HG03565 (cell line): ENCODE measurements around the gene SCAP.
"Not testable (repeated sequence)": the region's sequence is repeated elsewhere in the genome, so short reads cannot be mapped to it uniquely, and the experiment has no call there.

Experiments
- ATAC-seq: cut with Tn5 transposase; IDR thresholded peaks from one replicate; pipeline ENCODE4 v1.9.1; 2021; ENCODE audit warnings: mild to moderate bottlenecking, moderate library complexity; ENCODE audit not compliant: unreplicated experiment

Gene SCAP

DNA sequence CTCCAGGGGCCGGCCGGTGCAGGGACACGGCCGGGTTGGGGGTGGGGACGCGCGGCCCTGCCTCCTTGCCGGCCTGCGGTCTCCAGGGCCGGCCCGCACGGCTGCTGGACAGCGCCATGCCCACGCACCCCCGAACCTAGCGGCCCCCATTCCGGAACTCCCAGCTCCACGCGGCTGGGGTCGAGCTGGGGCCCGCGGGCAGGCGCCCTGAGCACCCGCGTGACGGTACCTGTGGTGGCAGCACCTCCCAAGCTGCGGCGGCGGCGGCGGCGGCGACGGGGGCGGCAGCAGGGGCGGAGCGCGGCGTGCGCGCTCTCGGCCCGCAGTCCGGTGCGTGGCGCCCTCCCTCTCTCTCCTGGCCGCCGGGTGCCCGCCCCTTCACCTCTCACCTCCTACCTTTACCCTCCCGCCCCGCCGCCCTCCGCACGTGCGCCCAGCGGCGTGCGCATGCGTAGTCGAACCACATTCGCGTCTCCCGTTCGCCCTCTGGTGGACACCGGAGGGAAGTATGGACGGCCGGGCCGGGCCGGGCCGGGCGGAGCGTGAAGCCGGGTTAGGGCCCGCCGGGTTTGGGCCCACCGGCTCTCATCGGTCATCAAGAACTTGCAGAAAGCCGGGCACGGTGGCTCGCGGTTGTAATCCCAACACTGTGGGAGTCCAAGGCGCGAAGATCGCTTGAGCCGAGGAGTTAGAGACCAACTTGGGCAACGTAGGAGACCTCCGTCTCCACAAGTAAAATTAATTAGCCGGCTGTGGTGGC lies at the start of gene SCAP:
TSS of gene SCAP (minus strand) at position 372 of the 760 bp plus-strand sequence. CDS start 32,948 bp downstream, outside the sequence.
- peak; percentile 84 for ATAC-seq

DNA sequence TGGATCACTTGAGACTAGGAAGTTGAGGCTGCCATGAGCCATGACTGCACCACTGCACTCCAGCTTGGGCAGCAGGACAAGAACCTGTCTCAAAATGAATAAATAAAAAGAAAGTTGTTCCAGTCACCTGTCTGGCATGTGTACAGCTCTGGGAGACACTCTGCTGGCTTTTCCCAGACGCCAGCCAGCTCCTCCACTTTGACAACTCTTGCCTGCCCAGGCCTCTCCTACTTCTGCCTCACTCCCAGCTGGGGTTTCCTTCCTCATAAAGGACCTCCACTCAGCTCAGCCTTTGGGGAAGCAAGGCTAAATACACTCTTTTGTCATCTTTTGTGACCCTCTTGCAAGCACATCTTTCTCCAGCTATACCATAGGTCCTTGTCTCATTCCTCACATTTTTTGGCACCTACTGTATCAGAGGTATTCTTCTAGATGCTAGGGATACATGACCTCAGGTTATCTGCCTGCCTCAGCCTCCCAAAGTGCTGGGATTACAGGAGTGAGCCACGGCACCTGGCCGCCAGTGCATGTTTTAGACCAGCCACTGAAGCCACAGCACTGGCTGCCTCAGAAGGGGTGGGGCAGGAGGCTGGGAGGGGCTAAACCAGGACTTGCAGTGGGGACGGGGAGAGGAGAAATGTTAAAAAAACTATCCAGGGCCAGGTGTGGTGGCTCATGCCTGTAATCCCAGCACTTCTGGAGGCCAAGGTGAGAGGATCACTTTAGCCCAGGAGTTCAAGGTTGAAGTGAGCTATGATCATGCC lies 47.8 kb upstream of the SCAP start:
- ATAC-seq = no peak

DNA sequence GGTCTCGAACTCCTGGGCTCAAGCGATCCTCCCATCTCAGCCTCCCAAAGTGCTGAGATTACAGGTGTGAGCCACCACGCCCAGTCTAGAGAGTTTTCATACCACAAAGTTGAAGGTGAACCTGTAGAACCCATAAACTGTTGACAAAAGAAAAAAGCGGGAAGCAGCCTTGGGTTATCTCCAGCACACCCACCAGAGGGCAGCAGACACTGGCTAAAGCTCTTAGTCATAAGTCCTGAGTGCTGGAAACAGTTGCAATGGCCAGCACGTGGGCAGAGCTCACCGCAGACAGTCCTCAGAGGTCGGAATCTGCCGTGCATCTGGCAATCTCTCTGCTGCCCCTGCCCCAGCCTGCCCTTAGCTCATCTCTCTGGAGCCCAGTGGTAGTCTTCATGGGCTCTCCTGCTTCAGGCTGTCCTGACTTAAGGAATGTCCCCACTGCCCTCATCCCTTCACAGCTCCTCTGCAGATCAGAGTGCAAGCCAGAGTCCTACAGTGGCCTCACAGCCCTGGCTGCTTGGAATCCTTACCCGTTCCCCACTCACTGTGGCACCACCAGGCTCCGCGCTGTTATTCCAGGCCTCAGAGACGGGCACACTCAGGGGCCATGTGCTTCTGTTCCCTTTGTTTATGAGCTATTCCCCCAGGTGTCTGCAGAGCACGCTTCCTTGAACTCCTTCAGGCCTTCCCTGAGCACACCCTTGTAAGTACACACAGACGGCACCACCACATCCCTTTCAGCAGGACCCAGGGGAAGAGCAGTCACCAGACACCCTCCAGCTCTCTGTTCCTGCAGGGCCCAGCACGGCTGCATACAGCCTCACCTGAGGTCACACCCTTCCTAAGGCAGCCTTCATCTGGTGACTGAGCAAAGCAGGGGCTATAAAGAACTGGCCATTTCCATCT lies 46.6 kb upstream of the SCAP start:
- peak; percentile 65 for ATAC-seq

DNA sequence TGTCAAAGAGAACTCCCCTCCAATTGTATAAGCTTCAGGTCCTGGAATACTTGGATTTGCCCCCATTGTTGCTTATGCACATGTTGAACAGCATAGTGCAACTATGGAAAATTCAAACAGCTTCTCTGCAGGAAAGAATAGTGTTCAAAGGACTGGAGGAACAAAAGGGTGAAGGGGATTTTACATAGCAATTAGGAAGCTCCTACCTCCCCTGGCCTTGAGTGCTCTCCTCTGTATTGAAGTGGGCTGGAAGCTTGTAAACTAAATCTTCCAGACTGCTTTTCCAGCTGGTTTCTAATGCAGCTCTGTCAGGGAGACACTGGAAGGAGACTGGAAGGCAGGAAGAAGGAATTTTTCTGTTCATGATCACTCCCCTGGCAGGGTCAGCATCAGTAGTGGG lies 45.0 kb upstream of the SCAP start:
- no peak for ATAC-seq

DNA sequence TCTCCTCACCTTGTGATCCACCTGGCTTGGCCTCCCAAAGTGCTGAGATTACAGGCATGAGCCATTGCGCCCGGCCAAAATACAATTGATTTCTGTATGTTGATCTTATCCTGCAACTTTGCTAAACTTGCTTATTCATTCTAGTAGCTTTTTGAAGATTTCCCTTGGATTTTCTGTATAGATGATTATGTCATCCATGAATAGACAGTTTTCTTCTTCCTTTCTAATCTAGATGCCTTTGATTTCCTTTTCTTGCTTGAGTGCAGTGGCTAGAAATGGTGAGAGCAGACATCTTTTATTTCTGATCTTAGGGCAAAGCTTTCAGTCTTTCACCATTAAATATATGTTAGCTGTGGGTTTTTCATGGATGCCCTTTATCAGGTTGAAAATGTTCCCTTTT lies 42.2 kb upstream of the SCAP start:
- ATAC-seq = no peak

DNA sequence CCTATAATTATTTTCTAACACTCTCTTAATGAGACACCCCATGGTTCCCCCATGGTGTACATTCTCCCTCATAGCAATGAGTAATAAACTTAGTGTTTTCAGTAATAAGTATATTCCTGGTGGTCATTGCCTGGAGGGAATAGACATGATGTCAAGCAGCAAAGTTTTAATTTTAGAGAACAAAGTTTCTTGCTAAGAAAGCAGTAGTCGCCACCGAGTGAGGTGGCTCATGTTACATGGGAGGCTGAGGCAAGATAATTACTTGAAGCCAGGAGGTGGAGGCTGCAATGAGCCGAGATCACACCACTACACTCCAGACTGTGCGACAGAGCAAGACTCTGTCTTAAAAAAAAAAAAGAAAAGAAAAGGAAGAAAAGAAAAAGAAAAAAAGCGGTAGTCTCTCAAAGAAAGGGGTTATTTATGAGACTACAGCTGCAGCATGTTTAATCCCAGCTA lies 40.2 kb upstream of the SCAP start:
- ATAC-seq = no peak

DNA sequence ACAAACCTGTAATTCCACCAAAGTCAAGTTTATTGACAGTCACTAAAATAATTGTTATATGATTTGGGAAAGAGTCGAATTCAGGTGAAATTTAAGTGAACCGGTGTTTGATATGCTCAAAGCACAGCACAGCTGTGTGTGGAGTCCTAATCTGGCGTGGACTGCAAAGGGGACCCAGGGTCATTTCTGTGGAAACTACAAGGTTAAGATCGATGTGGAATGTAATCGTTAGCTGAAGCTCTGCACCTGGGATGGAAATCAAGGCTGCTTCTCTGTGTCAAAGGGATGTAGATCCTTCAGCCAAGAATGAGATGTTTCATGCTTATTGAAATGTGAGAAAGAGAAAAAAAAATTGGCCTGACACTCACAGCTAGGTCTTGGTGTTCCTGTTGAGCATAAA lies 39.4 kb upstream of the SCAP start:
- ATAC-seq = no peak

DNA sequence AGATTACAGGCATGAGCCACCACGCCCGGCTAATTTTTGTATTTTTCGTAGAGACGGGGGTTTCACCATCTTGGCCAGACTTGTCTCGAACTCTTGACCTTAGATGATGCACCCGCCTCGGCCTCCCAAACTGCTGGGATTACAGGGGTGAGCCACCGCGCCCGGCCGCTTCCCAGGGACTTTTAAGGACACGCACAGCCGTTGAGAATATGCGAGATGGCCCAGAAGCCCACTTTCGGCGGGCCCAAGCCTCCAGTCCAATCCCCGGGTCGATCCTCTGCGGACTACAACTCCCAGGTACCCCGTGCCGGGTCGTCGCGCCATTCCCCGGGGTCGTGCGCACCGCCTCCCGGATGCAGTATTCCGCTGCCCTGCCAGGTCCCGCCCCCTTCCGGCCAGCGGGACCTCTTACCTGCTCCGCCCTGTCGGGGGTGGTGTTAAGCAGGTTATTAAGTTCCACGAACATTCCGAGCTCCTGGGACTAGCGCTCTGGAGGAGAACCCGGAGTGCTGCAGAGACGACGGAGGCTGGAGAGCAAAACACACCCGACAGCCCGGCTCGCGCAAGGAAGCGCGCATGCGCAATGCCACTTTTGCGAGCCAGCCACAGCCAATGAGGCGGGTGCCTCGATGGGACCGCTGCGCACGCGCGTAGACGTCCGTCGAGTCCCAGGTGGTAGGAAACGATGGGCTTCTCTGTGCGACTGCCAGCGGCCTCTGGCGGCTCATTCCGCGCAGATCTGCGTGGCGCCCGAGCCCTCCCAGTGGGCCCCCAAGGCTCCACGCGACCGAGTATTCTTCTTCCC lies 37.6 kb upstream of the SCAP start, which contains the start of gene ELP6:
TSS of gene ELP6 (minus strand) at position 588 of the 805 bp plus-strand sequence. CDS start at position 466, 122 bp downstream.
- ATAC-seq = peak; percentile 83

DNA sequence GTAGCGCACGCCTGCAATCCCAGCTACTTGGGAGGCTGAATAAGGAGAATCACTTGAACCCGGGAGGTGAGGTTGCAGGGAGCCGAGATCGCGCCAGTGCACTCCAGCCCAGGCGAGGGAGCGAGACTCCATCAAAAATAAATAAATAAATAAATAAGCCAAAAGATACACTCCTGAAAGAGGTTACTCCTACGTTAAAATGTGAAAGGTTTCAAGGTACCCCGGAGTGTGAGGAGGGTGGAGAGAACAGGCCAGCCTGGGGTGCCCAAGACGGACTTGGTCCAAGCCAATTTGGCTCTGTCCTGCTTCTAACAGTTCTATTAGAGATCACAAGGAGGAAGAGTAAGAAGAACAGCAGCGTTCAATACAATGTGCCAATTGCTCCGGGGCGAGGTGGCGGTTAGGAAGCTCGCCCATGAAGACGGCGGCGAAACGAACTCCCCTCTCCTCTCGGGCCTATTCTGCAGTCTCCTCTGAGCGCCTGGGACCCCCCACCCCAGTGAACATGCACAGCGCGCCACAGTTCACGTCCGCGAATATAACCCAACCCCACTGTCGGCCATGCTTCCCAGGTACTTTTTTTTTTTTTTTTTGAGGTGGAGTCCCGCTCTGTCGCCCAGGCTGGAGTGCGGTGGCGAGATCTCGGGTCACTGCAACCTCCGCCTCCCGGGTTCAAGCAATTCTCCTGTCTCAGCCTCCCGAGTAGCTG lies 36.8 kb upstream of the SCAP start:
- no peak for ATAC-seq

DNA sequence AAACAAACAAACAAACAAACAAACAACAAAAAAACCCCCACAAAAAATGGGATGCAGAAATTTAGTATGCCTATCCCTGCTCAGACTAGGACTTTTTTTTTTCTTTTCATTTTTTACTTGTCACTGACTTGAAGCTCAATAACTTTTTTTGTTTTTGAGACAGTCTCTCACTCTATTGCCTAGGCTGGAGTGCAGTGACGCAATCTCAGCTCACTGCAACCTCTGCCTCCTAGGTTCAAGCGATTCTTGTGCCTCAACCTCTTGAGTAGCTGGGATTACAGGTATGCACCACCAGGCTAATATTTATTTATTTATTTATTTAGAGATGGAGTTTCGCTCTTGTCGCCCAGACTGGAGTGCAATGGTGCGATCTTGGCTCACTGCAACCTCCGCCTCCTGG lies 29.5 kb upstream of the SCAP start:
- not testable (repeated sequence) for ATAC-seq

DNA sequence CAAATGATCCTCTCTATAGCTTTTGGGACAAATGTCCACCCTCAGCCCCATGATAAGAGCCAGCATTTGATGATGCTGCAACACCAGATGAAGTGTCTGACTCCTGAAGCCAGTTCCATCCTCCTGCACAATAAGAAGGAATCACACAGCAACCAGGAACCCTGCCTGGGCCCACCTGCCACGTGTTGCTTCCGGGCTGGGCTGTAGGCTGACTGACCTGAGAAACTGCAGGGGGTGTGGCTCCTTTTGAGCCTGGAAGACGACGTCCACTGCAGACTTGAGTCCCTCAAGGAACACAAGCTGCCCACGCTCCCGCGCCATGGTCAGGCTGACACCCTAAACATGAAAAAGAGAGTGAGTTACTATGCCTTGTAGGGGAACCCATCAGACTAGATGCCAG lies 28.4 kb upstream of the SCAP start:
- no peak for ATAC-seq

DNA sequence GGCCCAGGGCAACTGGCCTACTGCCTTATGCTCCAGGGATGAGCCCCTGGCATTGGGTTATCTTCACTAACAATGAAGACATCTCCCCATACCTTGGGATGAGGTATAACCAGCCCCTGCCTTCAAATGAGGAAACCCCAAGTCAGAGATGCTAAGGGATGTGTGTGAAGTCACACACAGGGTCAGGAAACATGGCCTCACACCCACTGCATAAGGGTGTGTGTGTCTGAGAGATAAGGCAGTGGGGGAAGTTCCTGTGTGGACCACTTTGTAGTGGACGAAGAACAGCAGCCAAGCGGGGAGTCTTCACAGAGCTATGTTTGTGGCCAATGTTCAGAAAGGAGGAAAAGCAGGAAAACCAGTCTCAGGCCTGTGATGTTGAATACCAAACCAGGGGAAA lies 27.3 kb upstream of the SCAP start:
- no peak for ATAC-seq

DNA sequence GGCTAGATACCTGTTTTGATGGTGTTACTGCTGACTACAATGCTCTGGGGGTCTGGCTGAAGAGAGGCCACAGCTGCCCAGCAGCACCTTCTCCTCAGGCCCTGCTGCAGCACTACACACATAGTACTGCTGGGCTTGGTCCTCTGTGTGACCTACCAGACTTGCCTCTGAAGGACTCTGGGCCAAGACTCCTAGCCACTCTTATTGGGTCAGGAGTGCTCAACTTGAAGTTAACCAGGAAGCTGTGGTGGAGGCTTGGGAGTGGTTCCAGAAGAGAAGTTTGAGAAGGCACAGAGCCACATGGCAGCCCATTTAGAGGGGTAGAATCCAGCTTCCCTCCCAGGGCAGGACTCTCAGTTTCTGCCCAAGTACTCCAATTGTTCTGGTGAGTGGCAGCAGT lies 21.2 kb upstream of the SCAP start:
- ATAC-seq = no peak

DNA sequence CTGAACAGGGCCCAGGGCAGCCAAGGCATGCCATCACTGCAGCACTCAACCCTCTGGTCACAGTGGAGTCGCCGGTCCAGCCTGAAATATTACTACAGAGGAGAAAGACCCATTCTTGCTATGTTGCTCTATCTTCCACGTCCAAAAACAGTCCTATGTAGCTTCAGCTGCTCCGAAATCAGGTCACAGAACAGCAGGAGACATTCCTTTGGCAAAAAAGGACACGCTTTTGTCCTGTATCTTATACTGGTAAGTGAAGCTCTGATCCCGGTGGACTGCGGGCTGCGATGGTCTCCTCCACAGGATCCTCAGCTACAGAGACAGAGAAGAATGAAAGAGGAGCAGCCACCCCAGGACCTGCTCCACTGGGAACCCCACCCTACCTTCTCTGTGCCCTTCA lies 20.1 kb upstream of the SCAP start:
- ATAC-seq = no peak

DNA sequence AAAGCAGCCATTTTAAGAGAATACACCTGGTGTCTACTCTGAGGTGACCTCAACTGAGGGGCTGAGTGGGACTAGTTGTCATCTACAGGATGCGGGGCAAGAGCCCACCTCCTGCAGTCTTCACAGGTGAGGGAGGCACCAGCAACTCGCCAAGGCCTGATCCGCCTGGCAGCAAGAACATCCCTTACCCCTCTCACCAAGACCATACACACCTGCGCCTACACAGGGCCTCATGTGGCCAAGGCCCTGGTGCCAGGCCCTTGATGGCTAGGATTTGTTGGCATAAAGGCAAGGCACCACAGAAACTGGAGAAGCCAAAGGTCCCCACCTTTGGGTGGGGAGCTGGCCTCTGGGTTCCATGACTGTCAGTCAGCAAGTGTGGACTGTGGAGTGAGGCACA lies 19.4 kb upstream of the SCAP start:
- no peak for ATAC-seq

DNA sequence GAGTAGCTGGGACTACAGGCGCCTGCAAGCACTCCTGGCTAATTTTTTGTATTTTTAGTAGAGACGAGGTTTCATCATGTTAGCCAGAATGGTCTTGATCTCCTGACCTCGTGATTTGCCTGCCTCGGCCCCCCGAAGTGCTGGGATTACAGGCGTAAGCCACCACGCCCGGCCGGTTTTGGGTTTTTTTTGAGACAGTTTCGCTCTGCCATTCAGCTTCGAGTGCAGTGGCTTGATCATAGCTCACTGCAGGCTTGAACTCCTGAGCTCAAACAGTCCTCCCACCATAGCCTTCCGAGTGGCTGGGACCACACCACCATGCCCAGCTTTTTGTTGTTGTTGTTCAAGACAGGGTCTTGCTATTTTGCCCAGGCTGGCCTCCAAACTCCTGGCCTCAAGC lies 16.0 kb upstream of the SCAP start:
- ATAC-seq = no peak

DNA sequence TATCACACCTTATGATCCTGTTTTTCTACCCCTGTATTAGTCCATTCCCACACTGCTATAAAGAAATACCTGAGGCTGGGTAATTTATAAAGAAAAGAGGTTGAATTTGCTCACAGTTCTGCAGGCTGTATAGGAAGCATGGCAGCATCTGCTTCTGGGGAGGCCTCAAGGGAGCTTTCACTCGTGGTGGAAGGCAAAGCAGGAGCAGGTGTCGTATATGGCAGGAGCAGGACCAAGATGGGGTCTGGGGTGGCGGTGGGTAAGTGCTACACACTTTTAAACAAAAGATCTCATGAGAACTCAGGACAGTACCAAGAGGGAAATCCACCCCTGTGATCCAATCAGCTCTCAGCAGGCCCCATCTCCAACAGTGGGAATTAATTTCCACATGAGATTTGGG lies 15.4 kb upstream of the SCAP start:
- no peak for ATAC-seq

DNA sequence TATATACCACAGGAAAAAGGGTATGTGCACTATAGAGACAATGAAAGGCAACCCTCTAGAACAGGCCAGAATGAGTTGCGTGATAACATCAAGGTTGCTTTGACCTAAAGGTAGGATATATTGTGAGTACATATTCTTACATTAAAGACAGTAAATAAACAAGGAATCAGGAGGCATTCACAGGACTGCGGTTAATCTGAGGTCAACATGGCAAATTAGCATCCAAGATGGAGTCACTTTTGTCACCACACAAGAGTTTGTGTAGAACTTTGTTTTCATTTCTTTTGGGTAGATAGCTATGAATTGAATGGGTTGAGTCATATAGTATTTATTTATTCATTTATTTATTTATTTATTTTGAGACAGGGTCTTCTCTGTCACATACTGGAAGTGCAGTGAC lies 11.5 kb upstream of the SCAP start:
- ATAC-seq = no peak

DNA sequence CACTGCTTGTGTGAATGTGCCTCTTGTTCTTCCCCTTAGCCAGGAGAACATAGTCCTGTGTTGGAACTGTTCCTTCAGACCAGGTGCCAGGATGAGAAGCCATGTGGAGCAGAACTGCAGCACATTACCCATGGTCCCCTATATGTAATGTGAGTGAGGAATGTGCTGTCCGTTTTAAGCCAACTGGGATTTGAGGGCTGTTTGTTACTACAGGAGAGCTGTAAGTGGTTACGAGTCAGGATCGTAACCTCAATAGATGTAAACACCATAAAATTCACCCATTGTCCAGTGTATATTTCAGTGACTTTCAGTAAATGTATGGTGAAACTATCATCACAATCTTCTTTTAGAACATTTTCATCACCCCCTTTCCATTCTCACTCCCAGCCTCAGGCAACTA lies 10.1 kb upstream of the SCAP start:
- no peak for ATAC-seq

DNA sequence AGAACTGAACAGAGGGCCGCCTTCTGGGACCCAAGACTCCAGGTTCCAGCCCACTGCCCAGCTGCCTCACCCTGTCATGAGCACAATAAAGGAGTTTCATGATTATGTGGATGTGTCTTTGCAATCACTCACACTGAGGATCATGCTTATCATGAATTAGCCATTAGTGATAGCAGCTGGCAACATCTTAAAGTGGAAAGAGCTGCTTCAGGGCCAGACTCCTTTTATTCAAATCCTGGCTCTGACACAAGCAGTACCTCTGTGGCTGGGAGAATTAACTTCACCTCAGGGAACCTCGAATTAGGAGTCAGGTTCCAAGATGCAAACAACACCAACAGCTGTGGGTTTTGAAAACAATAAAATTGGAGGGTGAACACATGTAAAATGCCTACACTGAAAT lies 6.6 kb upstream of the SCAP start:
- ATAC-seq = no peak
